Astrocyte of the spinal cord (primary cell): ENCODE data around the gene EMILIN3.

Experiments
- DNase-seq: peaks from one replicate; pipeline ENCODE4 v3.0.0; 2011; ENCODE audit warnings: low read depth, low spot score
- H3K4me3 ChIP-seq: 2 replicates; pipeline ENCODE4 v1.5.1; 2011; ENCODE audit warnings: low read depth, mild to moderate bottlenecking, low read length, moderate library complexity
- in situ Hi-C: cut with HindIII; loops from 2 replicates; pipeline ENCODE4 v1.10.0; 2017; ENCODE audit warnings: low sequenced_read_pairs
- TF ChIP-seq, protein P1 (sequence below): IDR thresholded peaks from 2 replicates; pipeline ENCODE4 v1.5.1; 2012; ENCODE audit warnings: low read depth, mild to moderate bottlenecking, low read length, inconsistent platforms

EMILIN3 gene

DNA sequence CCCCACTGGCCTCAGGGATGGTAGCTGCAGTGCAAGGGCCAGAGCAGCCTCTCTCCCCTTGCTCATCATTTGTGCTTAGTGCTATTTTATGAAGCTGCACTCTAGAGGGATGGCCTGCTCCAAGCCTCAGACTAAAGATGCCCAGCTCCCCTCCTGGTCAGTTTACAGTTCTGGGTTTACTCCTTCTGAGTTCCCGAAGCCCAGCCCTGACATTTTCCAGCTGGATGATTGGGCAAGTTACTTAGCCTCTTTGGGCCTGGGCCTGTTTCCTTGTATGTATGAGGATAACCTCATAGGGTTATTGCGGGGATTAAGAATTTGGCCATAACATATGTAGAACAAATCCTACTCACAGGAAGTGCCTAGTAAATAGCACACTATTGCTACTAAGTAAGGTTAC lies 31.8 kb upstream of the EMILIN3 start:
- DNase-seq: no peak
- TF ChIP-seq, protein P1, sequence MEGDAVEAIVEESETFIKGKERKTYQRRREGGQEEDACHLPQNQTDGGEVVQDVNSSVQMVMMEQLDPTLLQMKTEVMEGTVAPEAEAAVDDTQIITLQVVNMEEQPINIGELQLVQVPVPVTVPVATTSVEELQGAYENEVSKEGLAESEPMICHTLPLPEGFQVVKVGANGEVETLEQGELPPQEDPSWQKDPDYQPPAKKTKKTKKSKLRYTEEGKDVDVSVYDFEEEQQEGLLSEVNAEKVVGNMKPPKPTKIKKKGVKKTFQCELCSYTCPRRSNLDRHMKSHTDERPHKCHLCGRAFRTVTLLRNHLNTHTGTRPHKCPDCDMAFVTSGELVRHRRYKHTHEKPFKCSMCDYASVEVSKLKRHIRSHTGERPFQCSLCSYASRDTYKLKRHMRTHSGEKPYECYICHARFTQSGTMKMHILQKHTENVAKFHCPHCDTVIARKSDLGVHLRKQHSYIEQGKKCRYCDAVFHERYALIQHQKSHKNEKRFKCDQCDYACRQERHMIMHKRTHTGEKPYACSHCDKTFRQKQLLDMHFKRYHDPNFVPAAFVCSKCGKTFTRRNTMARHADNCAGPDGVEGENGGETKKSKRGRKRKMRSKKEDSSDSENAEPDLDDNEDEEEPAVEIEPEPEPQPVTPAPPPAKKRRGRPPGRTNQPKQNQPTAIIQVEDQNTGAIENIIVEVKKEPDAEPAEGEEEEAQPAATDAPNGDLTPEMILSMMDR: no peak
- H3K4me3 ChIP-seq: no peak overlapping the region
- in situ Hi-C loops: no loop called here

DNA sequence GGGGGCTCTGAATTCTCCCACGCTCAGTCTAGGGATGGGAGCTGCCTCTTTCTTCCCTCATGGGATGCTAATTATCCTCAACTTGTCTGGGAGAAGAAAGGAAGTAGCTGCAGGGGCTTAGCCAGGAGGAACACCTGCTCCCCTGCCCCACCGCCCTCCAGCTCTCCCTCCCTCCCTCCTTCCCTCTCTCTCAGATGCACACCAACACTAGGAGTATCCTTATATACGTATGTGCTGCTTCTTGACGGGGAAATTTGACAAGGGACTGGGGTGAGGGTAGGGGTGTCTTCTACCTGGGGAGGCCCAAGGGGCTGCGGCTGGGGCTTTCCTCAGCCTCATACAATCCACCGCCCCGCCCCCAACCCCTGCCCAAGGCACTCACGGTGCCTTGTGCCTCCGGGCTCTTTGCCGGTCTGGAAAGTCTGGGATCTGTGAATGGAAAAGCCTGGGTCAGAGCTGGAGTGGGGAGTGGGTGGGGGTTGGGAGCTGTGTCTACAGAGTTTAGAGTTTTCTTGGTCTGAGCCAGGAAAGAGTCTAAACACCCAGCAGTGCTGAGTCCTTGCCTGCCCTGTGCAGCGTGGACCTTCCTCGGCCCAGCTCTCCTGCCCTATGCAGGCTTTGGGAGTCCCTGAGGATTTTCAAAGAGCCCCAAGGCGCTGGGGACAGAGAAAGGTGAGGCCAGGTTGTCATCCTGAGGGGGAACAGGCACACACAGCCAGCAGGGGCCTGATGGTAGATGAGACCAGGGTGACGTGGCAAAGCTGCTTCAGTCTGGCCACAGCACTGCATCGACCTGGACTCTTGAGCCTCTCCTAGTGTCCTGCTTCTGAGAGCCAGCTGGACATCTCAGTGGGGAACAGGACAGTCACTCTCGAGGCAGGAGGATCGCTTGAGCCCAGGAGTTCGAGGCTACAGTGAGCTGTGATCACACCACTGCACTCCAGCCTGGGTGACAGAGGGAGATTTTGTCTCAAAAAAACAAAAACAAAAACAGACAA lies 29.3 kb upstream of the EMILIN3 start:
- TF ChIP-seq, protein P1: no peak
- no peak overlapping the region for H3K4me3 ChIP-seq
- in situ Hi-C loops: no loop called here
- no peak for DNase-seq

DNA sequence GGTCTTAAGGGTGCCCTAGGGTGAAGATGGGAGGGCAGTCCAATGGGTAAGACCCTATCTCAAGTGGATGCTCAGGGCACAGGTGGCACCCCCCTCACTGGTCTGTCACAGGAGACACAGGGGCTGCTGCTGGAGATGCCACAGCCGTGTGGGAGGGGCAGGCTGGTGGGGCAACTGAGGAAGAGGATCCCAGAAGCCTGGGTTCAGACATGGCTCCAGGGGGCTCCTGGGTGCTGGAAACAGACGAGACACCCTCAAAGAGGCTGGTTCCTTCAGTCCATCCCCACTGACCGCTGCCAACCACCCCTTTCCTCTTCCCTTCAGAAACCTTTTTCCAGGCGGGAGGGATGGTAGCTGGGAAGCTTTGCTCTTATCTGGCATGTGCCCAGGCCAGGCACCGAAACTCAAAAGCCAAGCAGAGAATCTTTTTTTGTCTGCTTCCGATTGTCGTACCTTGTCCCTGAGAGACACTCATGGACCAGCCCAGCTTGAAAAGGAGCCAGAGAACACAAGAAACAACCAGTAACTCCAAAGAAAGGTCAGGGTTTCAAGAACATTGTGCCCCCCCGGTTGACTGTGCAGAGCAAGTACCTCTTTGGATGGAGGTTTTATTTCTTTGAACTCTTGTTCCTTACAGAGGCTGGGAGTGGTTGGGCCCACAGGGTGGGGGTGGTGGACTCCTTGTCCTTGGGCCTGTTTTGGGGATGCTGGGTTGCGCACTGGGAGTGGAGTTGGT lies 28.5 kb upstream of the EMILIN3 start:
- in situ Hi-C loops: no loop called here

DNA sequence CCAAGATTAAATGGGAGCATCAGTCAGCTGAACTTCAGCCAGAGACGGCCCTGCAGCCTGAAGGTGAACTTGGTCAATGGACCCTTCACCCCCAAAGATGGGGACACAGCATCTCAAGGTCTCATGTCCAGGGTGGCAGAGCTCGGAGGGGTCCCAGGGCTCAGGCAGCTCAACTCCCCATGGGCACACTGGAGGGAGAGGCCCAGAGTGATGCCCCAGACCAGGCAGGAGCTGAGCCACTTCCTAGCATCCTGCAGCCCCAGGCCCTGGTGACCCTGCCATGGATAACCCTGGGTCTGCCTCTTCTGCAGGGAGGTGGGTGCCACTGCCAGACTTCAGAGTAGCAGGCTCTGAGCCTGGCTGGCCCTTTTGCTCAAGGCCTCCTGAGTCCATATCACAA lies 27.5 kb upstream of the EMILIN3 start:
- in situ Hi-C loops: no loop called here

More for the DNA sequence above, 28.5 kb upstream of the EMILIN3 start:
- no peak for DNase-seq
- TF ChIP-seq, protein P1: no peak
- H3K4me3 ChIP-seq: no peak overlapping the region

DNA sequence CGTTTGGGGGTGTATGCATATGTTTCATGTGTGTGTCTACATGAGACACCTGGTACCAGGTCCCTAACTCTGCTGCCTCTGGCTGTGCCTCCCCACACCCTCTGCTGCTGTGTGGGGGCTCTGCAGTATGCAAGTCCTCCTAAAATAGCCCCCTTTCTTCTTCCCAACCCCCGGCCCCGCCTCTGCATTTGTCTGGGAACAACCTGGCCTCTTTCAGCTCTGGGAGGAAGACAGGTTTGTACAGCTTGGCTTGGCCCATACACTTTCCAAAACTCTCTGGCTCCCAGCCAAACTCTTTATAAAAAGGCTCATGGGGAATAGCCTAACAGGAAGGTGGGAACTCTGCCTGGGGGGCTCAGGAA lies 27.1 kb upstream of the EMILIN3 start:
- no peak for DNase-seq
- no peak overlapping the region for H3K4me3 ChIP-seq
- in situ Hi-C loops: no loop called here
- TF ChIP-seq, protein P1: no peak

More for the DNA sequence above, 27.5 kb upstream of the EMILIN3 start:
- H3K4me3 ChIP-seq: no peak overlapping the region
- no peak for DNase-seq
- TF ChIP-seq, protein P1: no peak

DNA sequence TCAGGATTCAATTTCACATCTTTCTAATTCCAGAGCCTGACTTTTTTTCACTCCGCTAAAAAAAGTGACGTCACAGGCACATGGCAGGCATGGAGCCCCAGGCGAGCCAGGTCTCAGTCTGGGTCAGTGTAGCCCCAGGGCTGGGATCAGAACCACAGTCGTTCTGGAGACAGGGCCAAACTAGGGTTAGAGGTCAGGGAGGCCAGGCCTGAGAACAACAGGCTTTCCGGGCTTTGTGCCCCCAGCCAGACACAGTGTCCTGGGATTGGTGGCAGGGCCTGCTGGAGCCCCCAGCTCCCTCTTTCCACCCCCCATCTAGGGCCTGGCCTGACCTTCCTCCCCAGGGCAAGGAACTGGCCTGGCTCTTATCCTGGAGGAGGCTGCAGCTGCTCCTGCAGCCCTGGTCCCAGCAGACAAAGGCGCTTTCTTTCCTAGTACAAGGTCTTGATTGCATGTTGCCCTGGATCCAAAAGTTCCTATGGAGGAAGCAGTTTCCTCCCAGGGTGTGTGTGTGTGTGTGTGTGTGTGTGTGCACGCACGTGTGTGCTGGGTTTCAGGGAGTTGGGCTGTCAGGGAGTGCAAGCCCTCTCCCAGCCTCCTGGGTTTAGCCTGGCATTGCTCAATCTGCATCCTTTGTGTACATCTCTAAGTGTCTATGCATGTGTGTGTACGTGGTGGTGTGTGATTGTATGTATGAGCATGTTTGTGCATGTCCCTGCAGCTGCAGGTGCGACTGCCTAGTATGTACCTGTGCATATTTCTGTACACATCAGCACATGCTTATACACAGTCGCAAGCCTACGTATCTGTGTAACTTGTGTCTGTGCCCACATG lies 26.5 kb upstream of the EMILIN3 start:
- in situ Hi-C loops: no loop called here
- TF ChIP-seq, protein P1: no peak

More for the DNA sequence above, 26.5 kb upstream of the EMILIN3 start:
- no peak for DNase-seq
- H3K4me3 ChIP-seq: no peak overlapping the region
